Mucosa of descending colon (tissue), 3 donors: ENCODE results near the gene TBX6. TPM values are rescaled to one million over a fixed set of nuclear protein-coding genes. Genes with fewer than 3 reads are reported as not detected.
A peak's percentile ranks its signal among the peaks of the same experiment; 100 is the strongest.

Experiments used
- ATAC-seq: fragments of 200-7000 bp; cut with Tn5 transposase; one replicate; pipeline ENCODE4 v1.9.1; 2020; ENCODE audit warnings: mild to moderate bottlenecking, moderate library complexity
- DNase-seq, 3 donors: peaks; one replicate each; pipeline ENCODE4 v3.0.0-alpha.2; 2020
- H3K36me3 ChIP-seq: fragments of 200-600 bp; one replicate; pipeline ENCODE4 v1.8.0; 2021; ENCODE audit warnings: low read depth, mild to moderate bottlenecking
- H3K4me1 ChIP-seq: fragments of 200-600 bp; one replicate; pipeline ENCODE4 v1.8.0; 2021; ENCODE audit warnings: low read depth, mild to moderate bottlenecking
- H3K4me3 ChIP-seq: fragments of 200-600 bp; one replicate; pipeline ENCODE4 v1.8.0; 2021; ENCODE audit warnings: mild to moderate bottlenecking
- H3K9me3 ChIP-seq: fragments of 200-600 bp; one replicate; pipeline ENCODE4 v1.8.0; 2021; ENCODE audit warnings: mild to moderate bottlenecking
- CTCF ChIP-seq: fragments of 200-600 bp; IDR thresholded peaks from one replicate; pipeline ENCODE4 v1.8.0; 2022; ENCODE audit warnings: antibody characterized with exemption, mild to moderate bottlenecking
- intact Hi-C, 2 donors: fragments of 100-400 bp; cut with DNase I in 1 of 2; cut with micrococcal nuclease in 1 of 2; formaldehyde crosslinking; loops; one replicate each; pipeline versions ENCODE4 v1.11.0 to v1.11.1; 2022; cut with DNase I, micrococcal nuclease
- total RNA-seq, 3 donors: library from RNA; stranded (reverse); fragmentation: NEBNext Ultra II Directional in 2 of 3; extraction: Animal tissue kit (Norgen Biotek cat#: 25700) in 2 of 3; gene quantifications; one replicate each; pipeline versions ENCODE4 v1.2.1 to v1.2.4, GENCODE V29; 2021 to 2023
- donor health status: DM: no; HTN: no; CAD: no; lungs with moderate emphysema.
- donor health status: DM: no; HTN: no; CAD: no.
- donor health status: DM: no; HTN: yes; CAD: no.

Gene TBX6
- total RNA-seq, 3 donors from 2014 or later: 0.63 to 1.9 (median 0.90) TPM

- intact Hi-C loops: no loop called here
- Histone ChIP-seq H3K4me3 (no peak overlapping the region), H3K9me3 (no peaks in the 10 kb centered on the region), H3K36me3 (peaks cover 20% of the 10 kb centered on the region), H3K4me1 (peaks cover 35% of the 10 kb centered on the region)
- DNase-seq (no peak), ATAC-seq (no peak)
- no peak for TF ChIP-seq CTCF
These were observed 21.2 kb downstream of the TBX6 start for GRCh38 chr16:30070490-30070889.

GRCh38 chr16:30069611-30070462, 21.9 kb downstream of the TBX6 start:
- ATAC-seq (no peak), DNase-seq (no peak)
- peaks cover 35% of the 10 kb centered on the region for H3K4me1 ChIP-seq
- H3K36me3 ChIP-seq: peaks cover 20% of the 10 kb centered on the region
- intact Hi-C loops: no loop called here
- no peak for TF ChIP-seq CTCF
- no peaks in the 10 kb centered on the region for H3K9me3 ChIP-seq
- H3K4me3 ChIP-seq: no peak overlapping the region

GRCh38 chr16:30068750-30069610, 22.7 kb downstream of the TBX6 start:
- no peak for TF ChIP-seq CTCF
- Histone ChIP-seq H3K4me1 (peaks cover 37% of the 10 kb centered on the region), H3K9me3 (no peaks in the 10 kb centered on the region), H3K36me3 (peaks cover 20% of the 10 kb centered on the region), H3K4me3 (no peak overlapping the region)
- DNase-seq (peak in 1 of 3 donors; percentile 46), ATAC-seq (no peak)
- intact Hi-C loops: no loop called here

GRCh38 chr16:30068333-30068732, 23.4 kb downstream of the TBX6 start:
- H3K4me1 ChIP-seq: peaks cover 43% of the 10 kb centered on the region
- intact Hi-C loops: no loop called here
- no peak for ATAC-seq
- no peak for TF ChIP-seq CTCF
- DNase-seq: no peak
- no peak overlapping the region for H3K4me3 ChIP-seq
- H3K9me3 ChIP-seq: no peaks in the 10 kb centered on the region
- peaks cover 20% of the 10 kb centered on the region for H3K36me3 ChIP-seq

- Histone ChIP-seq H3K4me3 (no peak overlapping the region), H3K36me3 (peaks cover 20% of the 10 kb centered on the region), H3K9me3 (no peaks in the 10 kb centered on the region), H3K4me1 (peaks cover 45% of the 10 kb centered on the region)
- ATAC-seq (no peak), DNase-seq (no peak)
- no peak for TF ChIP-seq CTCF
- intact Hi-C loops: no loop called here
These were observed 24.2 kb downstream of the TBX6 start for GRCh38 chr16:30067584-30067916.
